GM19193 (cell line): ENCODE data around the gene UBE3D.

ENCODE experiments used
- POLR2A ChIP-seq: IDR thresholded peaks from 4 replicates; pipeline ENCODE4 v1.6.1; 2011; ENCODE audit not compliant: insufficient read depth, insufficient read length; ENCODE audit errors: extremely low read depth

Gene UBE3D

DNA sequence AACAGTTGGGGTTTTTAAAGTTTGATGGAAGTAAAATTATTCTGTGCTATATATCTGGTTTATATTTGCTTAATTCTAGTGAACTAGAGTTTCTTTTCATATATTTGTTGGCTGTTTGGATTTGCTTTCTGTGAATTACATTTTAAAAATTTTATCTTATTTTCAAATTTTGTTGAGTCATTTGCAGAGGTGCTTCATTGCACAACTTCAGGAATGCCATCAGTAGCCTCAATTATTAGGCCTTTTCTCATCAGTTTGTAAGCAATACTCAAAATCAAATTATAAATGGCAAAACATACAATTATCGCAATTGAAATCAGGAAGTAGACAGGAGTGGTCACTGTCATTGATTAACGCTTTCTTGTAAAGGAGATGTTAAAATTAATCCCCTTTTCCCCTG is 96.9 kb downstream of the UBE3D start:
- TF ChIP-seq POLR2A: no peak

DNA sequence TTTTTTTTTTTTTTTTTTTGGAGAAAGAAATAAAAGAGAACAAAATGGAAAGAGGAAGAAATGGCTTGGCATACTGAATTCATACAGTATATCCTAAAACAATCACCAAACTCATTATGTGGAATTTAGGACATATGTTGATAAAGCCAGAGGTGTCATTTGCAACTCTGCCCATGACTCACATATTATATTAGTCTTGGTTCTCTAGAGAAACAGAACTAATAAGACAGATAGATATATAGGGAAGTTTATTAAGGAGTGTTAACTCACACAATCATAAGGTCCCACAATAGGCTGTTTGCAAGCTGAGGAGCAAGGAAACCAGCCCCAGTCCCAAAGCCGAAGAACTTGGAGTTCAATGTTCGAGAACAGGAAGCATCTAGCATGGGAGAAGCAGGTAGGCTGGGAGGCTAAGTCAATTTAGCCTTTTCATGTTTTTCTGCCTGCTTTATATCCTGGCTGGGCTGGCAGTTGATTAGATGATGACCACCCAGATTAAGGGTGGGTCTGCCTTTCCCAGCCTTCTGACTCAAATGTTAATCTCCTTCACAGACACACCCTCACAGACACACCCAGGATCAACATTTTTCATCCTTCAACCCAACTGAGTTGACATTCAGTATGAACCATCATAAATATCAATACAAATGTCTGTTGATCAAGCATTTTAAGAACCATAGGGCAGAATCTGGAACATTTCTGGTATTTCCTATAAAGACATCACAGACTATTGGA is 102.3 kb downstream of the UBE3D start:
- no peak for TF ChIP-seq POLR2A

DNA sequence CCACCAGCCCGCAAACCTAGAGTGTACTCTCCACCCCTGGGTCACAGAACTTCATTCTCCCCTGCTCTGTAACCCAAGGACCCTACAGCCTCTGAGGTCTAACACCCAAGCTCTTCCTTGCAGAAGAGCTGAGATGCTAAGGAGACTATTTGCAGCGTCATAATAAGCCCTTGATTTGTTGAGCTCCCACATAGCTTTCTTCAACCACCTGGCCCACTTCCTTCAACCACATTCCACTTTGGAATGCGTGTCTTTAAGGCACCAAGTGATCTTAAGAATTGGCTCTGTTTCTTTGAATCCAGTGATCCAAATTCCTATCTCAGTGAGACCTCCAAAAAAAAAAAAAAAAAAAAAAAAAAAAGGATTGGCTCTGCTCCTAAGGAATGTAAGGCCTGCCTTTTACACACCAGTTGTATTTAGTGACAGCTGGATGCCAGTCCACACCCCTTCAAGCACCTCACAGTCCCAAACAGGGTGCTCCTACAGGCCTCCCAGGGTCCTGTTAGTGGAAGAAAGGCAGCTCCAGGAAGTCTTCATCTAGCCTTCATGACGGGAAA is 106.2 kb downstream of the UBE3D start:
- TF ChIP-seq POLR2A: no peak

DNA sequence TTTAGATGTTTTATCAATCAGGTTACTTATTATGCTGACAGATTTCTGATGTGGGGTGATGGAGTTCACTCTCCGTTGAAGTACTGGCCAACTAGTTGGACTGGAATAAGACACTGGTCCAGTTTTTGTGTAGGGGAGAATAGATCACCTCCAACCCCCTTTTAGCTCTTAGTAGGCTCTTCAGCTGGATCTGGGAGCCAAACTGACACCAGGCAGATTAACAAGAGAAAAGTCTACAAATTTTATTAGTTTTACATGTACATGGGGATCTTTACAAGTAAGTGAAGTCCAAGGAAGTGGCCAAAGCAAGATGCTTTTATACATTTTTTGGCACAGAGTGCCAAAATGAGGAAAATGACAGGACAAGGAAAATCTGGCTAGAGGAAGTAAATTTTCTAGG is 107.1 kb downstream of the UBE3D start:
- no peak for TF ChIP-seq POLR2A

DNA sequence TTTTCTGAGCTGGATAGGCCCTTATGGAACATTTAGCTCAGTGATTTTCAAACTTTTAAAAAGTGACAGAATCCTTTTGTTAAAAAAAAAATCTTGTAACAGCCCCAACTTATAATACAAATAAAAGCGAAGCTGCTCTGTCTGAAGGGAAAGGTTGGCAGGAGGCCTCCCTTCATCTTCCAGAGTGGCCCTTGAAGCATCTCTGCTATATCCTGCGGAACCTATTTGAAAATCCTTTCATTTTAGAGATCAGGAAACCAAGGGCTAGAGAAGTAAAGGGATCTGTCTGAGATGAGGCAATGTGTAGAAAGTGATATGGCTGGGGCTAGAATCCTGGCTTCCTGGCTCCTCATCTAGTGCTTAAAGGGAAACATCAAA is 107.8 kb downstream of the UBE3D start:
- no peak for TF ChIP-seq POLR2A

DNA sequence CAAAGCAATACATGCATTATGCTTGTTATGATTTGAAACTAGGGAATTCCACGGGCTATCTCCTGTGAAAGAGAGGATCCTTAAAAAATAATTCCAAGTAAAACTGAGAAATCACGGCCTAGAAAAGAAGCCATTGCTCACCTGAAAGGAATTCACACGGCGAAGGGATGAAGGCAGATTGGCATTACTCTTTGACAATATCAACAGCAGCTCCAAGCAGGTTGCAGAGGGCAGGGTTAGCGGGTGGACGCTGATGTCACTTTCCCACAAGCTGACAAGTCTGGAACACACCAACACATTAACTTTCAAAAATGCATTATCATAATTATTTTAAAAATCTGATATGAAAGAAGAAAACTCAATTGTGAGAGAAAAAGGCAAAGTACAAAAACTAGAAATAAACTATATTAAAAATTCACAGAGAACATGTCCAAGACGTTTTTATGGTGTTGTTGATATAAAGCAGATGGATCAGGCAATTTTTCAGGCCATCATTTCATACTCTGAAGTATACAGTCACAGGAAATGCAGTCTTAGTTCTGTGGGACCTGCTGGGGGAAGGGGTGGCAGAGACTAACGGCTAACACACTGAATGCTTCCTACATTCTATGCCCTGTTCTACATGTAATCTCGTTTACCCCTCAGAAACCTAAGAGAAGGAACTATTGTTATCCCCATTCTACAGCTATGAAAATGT is 108.3 kb downstream of the UBE3D start:
- no peak for TF ChIP-seq POLR2A

DNA sequence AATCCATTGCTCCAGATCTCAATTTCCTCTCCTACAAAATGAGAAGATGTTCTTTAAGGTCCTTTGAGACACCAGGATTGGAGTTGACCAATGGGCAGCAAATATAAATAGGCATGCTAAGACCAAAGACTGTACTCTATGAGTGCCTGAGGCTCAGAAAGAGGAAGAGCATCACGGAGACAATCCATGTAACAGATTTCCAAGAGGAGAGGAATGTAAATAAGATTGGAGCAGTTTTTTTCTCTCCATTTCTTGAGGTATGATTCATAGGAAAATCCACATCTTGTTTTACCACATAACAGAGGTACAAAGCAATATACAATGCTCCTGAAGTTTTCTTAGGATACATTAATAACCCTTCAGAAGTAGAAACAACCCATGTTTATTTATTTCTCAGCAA is 109.8 kb downstream of the UBE3D start:
- TF ChIP-seq POLR2A: no peak

DNA sequence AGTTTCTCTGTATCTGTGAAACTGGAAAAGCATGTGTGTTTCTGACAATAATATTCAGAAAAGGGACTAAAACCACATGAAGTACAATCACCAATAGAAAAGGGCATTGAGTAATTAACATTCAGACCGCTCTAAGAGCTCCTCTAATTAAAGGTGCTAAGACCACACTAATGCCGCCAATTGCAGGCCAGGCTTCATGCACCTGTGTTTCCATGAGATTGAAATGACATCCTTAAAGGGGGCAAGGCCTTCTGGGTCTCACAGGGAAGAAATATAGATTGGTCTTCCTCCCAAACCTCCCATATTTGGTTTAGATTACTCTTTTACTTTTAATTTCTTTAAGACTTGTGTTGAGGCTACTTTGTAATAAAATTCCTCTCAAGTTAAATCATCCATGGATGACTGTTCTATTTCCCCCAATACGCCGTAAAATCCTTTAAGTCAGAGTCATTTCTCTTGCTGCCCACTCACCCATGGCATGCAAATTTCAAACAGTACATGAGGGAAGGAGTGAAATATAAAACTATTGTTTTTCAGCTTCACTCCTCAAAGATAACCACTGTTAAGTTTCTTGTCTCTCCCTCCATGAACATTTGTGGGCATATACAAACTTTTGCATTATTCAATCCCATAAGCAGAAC is 110.6 kb downstream of the UBE3D start:
- TF ChIP-seq POLR2A: no peak

DNA sequence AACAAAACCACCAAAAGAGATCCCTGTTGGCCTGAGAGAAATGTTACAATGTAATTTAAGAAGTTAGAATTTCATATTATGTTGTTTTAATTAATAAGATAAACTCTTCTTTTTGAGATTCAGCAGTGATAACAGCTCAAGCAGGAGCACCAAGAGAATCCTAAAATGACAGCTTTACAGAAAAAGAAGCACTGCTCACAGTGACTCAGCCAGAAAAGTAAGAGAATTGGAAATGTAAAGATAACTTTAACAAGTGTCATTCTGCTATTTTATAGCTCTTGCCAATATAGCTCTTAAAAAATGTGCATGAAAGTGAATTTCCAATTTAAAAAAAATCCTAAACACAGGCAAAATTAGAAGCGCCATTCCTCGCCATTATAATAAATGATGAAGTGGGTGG is 111.3 kb downstream of the UBE3D start:
- TF ChIP-seq POLR2A: no peak

DNA sequence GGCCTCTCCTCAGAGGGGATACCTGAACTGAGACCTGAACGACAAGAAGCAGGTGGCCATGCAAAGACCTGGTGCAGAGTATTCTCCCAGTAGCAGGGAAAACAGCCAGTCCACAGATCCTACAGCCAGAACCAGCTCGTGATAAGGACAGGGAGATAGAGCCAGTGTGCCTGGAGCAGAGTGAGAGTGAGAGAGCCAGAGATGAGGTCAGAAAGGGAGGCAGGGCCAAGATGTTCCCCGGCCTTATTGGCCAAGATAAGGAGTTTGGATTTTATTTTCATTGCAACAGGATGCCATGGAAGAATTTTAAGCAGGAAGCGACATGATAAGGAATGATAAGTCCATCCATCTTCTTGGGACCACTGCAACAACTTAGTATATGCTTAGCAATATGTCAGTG is 111.8 kb downstream of the UBE3D start:
- TF ChIP-seq POLR2A: no peak

DNA sequence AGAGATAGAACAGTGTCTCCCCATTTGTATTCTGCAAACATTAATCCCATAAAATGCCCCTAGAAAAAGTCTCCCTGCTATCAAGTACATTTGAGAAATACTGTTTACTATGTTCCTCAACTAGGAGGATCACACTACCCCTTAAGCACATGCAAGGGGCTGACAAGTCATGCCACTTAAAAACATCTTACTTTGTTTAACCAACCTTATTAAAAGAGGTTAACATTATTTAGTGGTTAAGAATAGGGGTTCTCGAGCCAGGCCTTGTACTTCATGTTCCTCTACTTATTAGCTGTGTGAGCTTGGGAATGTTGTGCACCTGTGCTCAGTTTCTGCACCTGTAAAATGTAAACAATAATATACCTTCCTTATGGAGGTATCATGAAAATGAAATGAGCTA is 113.7 kb downstream of the UBE3D start:
- no peak for TF ChIP-seq POLR2A

DNA sequence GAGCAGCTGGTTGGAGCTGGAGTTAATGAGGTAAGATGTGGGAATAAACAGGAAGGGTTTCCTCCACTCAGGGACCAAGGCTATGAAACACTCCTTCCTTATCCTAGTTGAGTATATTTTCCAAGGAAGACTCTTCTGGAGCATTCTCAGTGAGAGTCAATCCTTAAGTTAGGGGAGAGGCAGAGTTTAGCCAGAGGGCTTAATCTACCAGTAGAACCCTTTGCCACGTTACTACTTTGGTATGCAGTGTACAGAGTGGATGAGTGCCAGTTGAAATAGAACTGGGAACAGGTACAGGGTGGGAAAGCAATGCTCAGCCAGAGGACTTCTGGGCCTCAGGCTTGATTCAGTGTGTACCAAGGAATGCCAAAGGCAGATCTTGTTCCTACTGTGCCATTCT is 114.3 kb downstream of the UBE3D start:
- no peak for TF ChIP-seq POLR2A

DNA sequence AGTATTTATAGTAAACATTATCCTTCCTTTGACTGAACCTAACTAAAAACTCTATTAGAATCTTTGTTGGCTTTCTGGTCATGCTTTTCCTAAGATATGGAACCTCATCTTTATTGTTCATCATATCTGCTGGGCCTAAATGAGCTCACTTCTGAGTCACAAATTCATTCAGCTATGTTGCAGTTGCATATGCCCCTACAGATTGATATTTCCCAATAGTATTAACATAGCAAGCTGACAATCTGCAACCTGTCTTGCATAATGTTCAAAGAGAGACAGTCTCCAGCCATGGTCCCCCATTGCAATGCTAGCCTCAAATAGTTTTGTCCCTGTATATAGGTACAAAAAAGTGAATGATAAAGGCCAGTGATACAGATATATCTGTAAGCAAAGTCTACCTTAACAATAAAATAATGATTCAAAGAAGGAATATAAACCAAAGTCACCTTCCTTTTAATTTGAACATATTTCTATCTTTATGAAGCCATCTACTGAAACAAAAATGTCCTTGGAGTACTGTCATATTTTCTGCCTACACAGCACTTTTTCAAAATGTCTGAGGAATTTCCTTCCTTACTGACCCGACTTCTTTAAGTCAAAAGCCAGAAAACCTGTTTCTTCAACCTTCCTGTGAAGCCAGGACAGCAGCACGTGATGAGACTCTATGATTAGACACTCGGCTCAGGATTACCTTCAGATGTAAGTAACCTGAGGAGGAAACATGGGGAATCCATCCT is 140.7 kb downstream of the UBE3D start:
- no peak for TF ChIP-seq POLR2A

DNA sequence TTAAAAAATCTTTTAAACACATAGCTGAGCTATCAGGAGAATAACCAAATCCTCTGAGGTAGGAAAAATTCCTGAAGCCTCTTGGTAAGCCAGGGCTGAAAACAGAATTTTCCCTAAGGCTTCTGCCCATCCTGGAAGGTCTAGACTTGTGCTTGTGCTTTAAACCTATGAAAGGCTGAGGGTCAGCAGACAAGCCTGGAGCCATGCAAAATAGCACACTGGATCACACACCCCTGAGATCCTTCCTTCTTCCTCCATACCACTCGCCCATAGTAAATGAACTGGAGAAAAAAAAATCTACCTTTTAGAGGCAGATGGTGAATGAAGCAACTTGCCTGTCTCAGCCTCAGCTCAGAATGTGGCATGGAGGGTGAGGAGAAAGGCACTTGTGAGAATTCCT is 144.4 kb downstream of the UBE3D start:
- no peak for TF ChIP-seq POLR2A
